Endodermal cell (in vitro differentiated cells): ENCODE data around the gene TMEM143. TPM values are rescaled to one million over a fixed set of nuclear protein-coding genes. Genes with fewer than 3 reads are reported as not detected.

ENCODE experiments used
- DNase-seq: peaks from one replicate; pipeline ENCODE4 v3.0.0-alpha.2; 2017
- H3K27ac ChIP-seq: 2 replicates; pipeline ENCODE4 v1.5.1; 2013; ENCODE audit warnings: mild to moderate bottlenecking, low read depth, low read length, moderate library complexity
- H3K27me3 ChIP-seq: 2 replicates; pipeline ENCODE4 v1.6.1; 2013; ENCODE audit warnings: mild to moderate bottlenecking, low read length, moderate library complexity; ENCODE audit not compliant: insufficient read depth, control insufficient read depth, poor library complexity, severe bottlenecking
- H3K36me3 ChIP-seq: 2 replicates; pipeline ENCODE4 v1.7.0; 2013; ENCODE audit warnings: mild to moderate bottlenecking, low read length, moderate library complexity; ENCODE audit not compliant: control insufficient read depth, insufficient read depth
- H3K4me1 ChIP-seq: one replicate; pipeline ENCODE4 v1.7.0; 2013; ENCODE audit warnings: low read length; ENCODE audit not compliant: control insufficient read depth, insufficient read depth
- H3K4me3 ChIP-seq: 2 replicates; pipeline ENCODE4 v1.5.1; 2013; ENCODE audit warnings: mild to moderate bottlenecking, low read length, moderate library complexity
- H3K9ac ChIP-seq: 2 replicates; pipeline ENCODE4 v1.6.1; 2013; ENCODE audit warnings: mild to moderate bottlenecking, low read length, moderate library complexity; ENCODE audit not compliant: poor library complexity, severe bottlenecking; ENCODE audit errors: extremely low read depth
- H3K9me3 ChIP-seq: 2 replicates; pipeline ENCODE4 v1.6.1; 2013; ENCODE audit warnings: mild to moderate bottlenecking, low read length, moderate library complexity; ENCODE audit not compliant: control insufficient read depth
- H3K27ac Mint-ChIP-seq: 2 replicates; pipeline ENCODE4 v1.8.0; 2020; ENCODE audit warnings: mixed read lengths
- H3K27me3 Mint-ChIP-seq: 2 replicates; pipeline ENCODE4 v1.8.0; 2021; ENCODE audit warnings: mild to moderate bottlenecking, mixed read lengths; ENCODE audit not compliant: insufficient read depth
- H3K36me3 Mint-ChIP-seq: 2 replicates; pipeline ENCODE4 v1.8.0; 2020; ENCODE audit warnings: low read depth, mixed read lengths
- H3K4me1 Mint-ChIP-seq: 2 replicates; pipeline ENCODE4 v1.8.0; 2020; ENCODE audit warnings: mixed read lengths
- H3K4me3 Mint-ChIP-seq: 2 replicates; pipeline ENCODE4 v1.8.0; 2020; ENCODE audit warnings: mild to moderate bottlenecking, moderate library complexity, mixed read lengths
- H3K9me3 Mint-ChIP-seq: 2 replicates; pipeline ENCODE4 v1.8.0; 2020; ENCODE audit warnings: mild to moderate bottlenecking, mixed read lengths
- CTCF ChIP-seq: fragments of 200-600 bp; sonication (generic); conservative IDR thresholded peaks from 2 replicates; pipeline ENCODE4 v1.5.0; 2021; ENCODE audit warnings: antibody characterized with exemption, mild to moderate bottlenecking
- WGBS, 2 experiments: methylation state at CpG; one replicate each; pipeline versions ENCODE4 v1.1.5 to v1.1.7; 2013; ENCODE audit warnings: missing lambda C conversion rate in 2 of 2, mixed read lengths in 1 of 2; ENCODE audit not compliant: insufficient coverage in 1 of 2, insufficient read length in 1 of 2; 5-methylcytosine and 5-hydroxymethylcytosine counted together
- total RNA-seq, 2 donors: library from RNA; stranded (reverse); fragmentation: NEBNext Ultra II Directional in 1 of 2; extraction: Animal tissue kit (Norgen Biotek cat#: 25700) in 1 of 2; gene quantifications; 2 replicates in 1 of 2; 3 replicates in 1 of 2; pipeline ENCODE4 v1.2.1, GENCODE V29; 2021

TMEM143 gene
- total RNA-seq, 2 donors from 2014 or later: 13.9 to 19.1 TPM

DNA sequence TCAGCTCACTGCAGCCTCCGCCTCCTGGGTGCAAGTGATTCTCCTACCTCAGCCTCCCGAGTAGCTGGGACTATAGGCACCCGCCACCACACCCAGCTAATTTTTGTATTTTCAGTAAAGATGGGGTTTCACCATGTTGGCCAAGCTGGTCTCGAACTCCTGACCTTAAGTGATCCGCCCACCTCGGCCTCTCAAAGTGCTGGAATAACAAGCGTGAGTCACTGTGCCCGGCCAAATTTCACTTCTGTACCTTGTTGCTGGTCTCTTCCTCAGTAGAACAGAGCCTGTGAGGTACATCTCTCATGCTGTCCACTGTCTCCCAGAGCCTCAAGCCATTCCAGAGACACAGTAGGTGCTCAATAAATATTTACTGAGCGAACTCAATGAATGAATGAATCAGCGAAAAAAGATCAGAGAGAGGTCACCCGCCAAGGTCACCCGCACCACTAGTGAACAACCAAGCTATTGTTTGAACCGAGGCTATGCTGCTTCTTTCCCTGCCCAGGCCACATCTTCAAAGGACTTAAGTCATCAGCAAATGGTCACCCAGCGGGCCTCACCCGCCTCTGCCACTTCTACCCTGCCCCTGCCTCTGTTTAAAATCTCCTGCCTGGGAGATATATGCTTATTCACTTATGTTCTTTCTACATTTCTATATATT is 9.3 kb downstream of the TMEM143 start:
- no peaks in the 10 kb centered on the region for H3K9me3 ChIP-seq
- Mint-ChIP-seq H3K4me1 (peaks cover 5% of the 10 kb centered on the region), H3K9me3 (no peaks in the 10 kb centered on the region), H3K4me3 (no peak overlapping the region), H3K36me3 (peaks cover 3% of the 10 kb centered on the region), H3K27ac (no peak overlapping the region), H3K27me3 (no peaks in the 10 kb centered on the region)
- H3K36me3 ChIP-seq: no peaks in the 10 kb centered on the region
- no peak overlapping the region for H3K4me3 ChIP-seq
- 61 to 91% methylated on average over 10 to 15 of the region's 15 CpGs for WGBS, 2 experiments
- DNase-seq: no peak
- no peak for TF ChIP-seq CTCF
- no peaks in the 10 kb centered on the region for H3K4me1 ChIP-seq
- H3K9ac ChIP-seq: no peak overlapping the region
- H3K27me3 ChIP-seq: no peaks in the 10 kb centered on the region
- H3K27ac ChIP-seq: no peak overlapping the region

- H3K4me1 Mint-ChIP-seq: peaks cover 5% of the 10 kb centered on the region
- no peak overlapping the region for H3K27ac Mint-ChIP-seq
- Histone ChIP-seq H3K9me3 (no peaks in the 10 kb centered on the region), H3K27ac (no peak overlapping the region), H3K4me1 (no peaks in the 10 kb centered on the region), H3K36me3 (no peaks in the 10 kb centered on the region), H3K9ac (no peak overlapping the region), H3K4me3 (no peak overlapping the region), H3K27me3 (no peaks in the 10 kb centered on the region)
- 96 to 98% methylated on average over 5 of the region's 5 CpGs for WGBS, 2 experiments
- TF ChIP-seq CTCF: no peak
- no peak for DNase-seq
- H3K27me3 Mint-ChIP-seq: no peaks in the 10 kb centered on the region
- H3K36me3 Mint-ChIP-seq: peaks cover 3% of the 10 kb centered on the region
- no peak overlapping the region for H3K4me3 Mint-ChIP-seq
- no peaks in the 10 kb centered on the region for H3K9me3 Mint-ChIP-seq
Measured at GRCh38 chr19:48353677-48354076, 10.1 kb downstream of the TMEM143 start.

DNA sequence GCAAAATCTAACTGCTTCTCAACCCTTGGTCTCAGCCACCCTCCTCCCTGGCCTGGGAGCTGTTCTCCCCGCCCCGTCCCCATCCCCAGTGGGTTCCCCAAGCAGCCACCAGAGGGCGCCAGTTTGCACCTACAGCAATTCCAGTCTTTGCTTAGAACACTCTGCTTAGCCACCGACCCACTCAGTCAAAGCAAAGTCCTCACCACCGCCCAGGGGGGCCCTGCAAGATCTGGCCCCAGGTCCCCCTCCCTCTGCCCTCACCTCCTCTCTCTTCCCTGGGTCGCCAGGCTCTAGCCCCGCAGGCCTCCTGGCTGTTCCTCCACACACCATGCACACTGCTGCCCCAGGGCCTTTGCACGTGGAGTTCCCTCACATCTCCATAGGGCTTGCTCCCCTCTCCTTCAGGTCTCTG is 12.4 kb downstream of the TMEM143 start:
- Histone ChIP-seq H3K36me3 (no peaks in the 10 kb centered on the region), H3K9ac (no peak overlapping the region), H3K9me3 (no peaks in the 10 kb centered on the region), H3K27me3 (no peaks in the 10 kb centered on the region), H3K27ac (no peak overlapping the region), H3K4me3 (no peak overlapping the region), H3K4me1 (no peaks in the 10 kb centered on the region)
- Mint-ChIP-seq H3K9me3 (no peaks in the 10 kb centered on the region), H3K36me3 (no peaks in the 10 kb centered on the region), H3K27ac (no peak overlapping the region), H3K4me1 (peaks cover 5% of the 10 kb centered on the region), H3K27me3 (no peaks in the 10 kb centered on the region), H3K4me3 (no peak overlapping the region)
- peak; percentile 90 for TF ChIP-seq CTCF
- peak; percentile 96 for DNase-seq
- WGBS, 2 experiments: 59 to 62% methylated on average over 4 to 8 of the region's 8 CpGs
